ENCODE measurements around the gene KANSL3. TPM values are rescaled to one million over a fixed set of nuclear protein-coding genes. Genes with fewer than 3 reads are reported as not detected.

KANSL3 gene
- 66.0 TPM for total RNA-seq

DNA sequence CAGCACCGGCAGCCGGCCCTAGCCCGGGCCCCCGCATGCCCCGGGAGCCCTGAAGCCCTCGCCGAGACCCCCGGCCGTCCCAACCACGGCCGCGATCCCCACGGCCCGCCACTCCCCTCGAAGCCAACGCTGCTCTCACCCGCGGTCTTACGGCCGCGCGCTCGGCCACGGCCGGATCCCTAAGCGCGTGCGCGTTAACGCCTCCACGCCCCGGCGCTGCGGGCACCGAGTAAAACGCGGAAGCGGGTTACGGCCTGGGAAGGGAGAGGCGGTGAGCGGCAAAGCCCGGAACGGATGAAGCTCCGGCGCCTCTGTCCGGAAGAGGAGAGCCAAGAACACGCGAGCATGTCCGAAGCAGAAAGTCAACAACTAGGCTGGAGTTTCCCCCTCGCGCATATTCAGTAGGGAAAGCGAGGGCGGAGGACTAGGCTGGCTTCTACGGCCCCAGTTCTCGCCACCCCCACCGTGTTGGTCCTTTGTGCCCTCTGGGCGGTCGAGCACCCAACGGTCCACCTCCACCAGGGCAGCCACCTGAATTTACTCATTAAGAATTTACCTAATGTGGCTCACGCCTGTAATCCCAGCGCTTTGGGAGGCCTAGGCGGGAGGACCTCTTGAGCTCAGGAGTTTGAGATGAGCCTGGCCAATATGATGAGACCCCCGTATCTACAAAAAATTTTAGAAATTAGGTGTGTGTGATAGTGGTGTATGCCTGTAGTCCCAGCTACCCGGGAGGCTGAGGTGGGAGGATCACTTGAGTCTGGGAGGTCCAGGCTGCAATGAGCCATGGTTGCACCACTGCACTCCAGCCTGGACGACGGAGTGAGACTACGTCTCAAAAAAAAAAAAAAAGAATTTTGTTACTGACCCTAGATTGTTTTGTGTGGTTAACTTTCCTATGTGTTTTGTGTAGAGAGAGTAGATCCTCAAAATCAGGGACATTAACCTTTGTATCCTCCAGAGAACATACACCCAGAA, at the start of gene KANSL3:
KANSL3 (minus strand) TSS at position 169 of the 978 bp plus-strand sequence. CDS start 1,177 bp downstream, outside the sequence.

DNA sequence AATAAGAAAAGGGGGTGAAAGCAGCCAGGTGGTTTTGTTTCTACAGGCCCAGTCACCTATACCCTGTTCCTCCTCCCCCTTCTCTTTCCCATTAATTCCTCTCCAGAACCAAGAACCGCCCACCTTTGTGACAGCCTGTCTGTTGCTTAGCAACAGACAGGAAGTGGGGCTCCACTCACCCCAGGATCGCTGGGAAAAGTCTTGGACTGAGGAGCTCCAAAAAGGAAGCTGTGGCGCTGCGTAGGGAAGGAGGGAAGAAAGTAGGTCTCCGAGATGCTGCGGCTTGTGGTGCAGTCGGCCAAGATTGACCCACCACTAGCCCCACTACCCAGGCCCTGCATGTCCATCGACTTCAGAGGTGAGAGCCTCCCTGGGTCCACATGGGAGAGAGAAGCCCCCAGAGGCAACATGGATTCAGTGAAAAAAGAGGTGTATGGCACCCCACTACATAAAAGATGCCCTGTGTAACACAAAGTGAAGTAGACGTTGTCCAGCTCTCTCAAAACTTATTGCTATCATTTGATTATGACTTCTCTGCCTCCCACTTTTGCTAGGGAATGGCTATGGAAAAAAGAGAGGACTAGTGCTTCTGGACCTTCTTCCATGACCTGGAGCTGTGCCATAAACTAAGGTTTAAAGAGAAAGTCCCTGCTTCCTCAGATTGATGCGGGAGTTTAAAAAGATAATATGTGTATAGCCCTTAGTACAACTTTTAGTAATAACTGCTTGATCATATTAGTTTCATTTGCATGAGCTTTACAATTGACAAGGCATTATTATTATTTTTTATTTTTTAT, 4.7 kb upstream of the KANSL3 start, which contains the start of gene FER1L5:
FER1L5 (plus strand) TSS at position 201 of the 797 bp plus-strand sequence; CDS start at position 274, 73 bp downstream.

Other genes with a start within 250 kb of the KANSL3 start
- not detected for gene NEURL3, start 133.0 kb downstream of the KANSL3 start, total RNA-seq
- 2.2 TPM for gene ARID5A, start 101.6 kb downstream of the KANSL3 start, total RNA-seq
- gene FER1L5, start 4.5 kb upstream of the KANSL3 start, total RNA-seq: 1.6 TPM
- 24.4 TPM for gene LMAN2L, start 101.8 kb upstream of the KANSL3 start, total RNA-seq
- 10.6 TPM for gene CNNM4, start 122.6 kb upstream of the KANSL3 start, total RNA-seq
- 25.7 TPM for gene CNNM3, start 178.0 kb upstream of the KANSL3 start, total RNA-seq
- 10.6 TPM for gene ANKRD23, start 205.7 kb upstream of the KANSL3 start, total RNA-seq
- 16.3 TPM for gene ANKRD39, start 219.7 kb upstream of the KANSL3 start, total RNA-seq
- 56.3 TPM for gene SEMA4C, start 231.8 kb upstream of the KANSL3 start, total RNA-seq